Measurements from ENCODE around the gene CFAP157. TPM values are rescaled to one million over a fixed set of nuclear protein-coding genes. Genes with fewer than 3 reads are reported as not detected.

The CFAP157 gene
- total and polyA plus RNA-seq, 2 of the 13 experiments (the other 11 are each of a cell fraction or from before 2014, with no cell fraction given): 0.07 TPM; not detected in 1

DNA sequence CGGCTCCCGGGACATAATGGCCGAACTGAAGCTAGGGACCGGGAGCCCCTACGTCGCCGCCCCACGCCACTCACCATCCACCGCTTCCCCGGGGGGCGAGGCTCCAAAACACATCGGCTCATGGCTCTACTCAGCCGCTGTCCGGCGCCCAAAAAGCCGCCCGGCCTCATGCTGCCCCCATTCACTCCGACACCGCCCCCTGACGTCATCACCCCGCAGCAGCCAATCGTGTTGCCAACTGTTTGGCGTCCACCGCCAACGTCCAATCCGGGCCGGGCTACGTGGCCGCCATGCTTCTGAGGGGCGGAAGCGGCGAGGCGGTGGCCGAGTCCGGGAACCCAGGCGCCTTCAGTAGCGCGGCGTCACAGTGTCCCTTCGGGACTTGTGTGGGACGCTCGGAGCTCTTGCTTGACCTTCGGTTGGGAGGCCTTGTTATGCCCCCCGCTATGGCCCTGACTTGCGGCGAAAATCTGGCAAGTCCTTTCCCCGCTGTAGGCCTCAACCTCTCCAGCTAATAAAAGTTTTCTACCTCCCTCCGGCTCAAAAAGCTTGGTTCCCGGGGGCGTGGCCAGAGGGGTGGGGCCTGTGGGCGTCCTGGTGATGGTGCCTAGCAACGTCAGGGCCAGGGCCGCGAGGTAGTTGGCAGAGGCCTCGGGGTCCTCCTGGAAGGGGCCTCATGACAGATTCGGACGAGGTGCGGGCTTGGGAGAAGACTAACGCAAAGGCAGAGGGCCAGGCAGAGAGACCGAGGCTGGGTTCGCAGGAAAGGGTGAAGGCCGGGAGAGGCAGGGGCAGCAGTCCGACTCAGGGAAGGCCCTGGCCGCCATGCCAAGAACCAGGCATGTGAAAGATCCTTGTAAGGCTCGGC lies 8.9 kb downstream of the CFAP157 start, which contains the start of the genes PTRH1 and TTC16 (continued):
- TF ChIP-seq, protein P1, sequence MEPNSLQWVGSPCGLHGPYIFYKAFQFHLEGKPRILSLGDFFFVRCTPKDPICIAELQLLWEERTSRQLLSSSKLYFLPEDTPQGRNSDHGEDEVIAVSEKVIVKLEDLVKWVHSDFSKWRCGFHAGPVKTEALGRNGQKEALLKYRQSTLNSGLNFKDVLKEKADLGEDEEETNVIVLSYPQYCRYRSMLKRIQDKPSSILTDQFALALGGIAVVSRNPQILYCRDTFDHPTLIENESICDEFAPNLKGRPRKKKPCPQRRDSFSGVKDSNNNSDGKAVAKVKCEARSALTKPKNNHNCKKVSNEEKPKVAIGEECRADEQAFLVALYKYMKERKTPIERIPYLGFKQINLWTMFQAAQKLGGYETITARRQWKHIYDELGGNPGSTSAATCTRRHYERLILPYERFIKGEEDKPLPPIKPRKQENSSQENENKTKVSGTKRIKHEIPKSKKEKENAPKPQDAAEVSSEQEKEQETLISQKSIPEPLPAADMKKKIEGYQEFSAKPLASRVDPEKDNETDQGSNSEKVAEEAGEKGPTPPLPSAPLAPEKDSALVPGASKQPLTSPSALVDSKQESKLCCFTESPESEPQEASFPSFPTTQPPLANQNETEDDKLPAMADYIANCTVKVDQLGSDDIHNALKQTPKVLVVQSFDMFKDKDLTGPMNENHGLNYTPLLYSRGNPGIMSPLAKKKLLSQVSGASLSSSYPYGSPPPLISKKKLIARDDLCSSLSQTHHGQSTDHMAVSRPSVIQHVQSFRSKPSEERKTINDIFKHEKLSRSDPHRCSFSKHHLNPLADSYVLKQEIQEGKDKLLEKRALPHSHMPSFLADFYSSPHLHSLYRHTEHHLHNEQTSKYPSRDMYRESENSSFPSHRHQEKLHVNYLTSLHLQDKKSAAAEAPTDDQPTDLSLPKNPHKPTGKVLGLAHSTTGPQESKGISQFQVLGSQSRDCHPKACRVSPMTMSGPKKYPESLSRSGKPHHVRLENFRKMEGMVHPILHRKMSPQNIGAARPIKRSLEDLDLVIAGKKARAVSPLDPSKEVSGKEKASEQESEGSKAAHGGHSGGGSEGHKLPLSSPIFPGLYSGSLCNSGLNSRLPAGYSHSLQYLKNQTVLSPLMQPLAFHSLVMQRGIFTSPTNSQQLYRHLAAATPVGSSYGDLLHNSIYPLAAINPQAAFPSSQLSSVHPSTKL (CRISPR knock-in tag; IDR thresholded peaks at IDR 0.05): 0 out of 2 replicates have a peak, but pooled peaks have one; percentile 18
- TF ChIP-seq, protein P2, sequence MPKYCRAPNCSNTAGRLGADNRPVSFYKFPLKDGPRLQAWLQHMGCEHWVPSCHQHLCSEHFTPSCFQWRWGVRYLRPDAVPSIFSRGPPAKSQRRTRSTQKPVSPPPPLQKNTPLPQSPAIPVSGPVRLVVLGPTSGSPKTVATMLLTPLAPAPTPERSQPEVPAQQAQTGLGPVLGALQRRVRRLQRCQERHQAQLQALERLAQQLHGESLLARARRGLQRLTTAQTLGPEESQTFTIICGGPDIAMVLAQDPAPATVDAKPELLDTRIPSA (CRISPR knock-in tag; IDR thresholded peaks at IDR 0.05; ENCODE audit: borderline replicate concordance): no peak
- TF ChIP-seq POLR2G (IDR thresholded peaks at IDR 0.05; ENCODE audit: low read depth, low read length): peak; percentile 48; the same call in 1 of the 2 replicates
- TF ChIP-seq ZNF225 (CRISPR knock-in tag; IDR thresholded peaks at IDR 0.05): no peak
- no peak for TF ChIP-seq HHEX (CRISPR knock-in tag; IDR thresholded peaks at IDR 0.05)
- TF ChIP-seq, protein P3, sequence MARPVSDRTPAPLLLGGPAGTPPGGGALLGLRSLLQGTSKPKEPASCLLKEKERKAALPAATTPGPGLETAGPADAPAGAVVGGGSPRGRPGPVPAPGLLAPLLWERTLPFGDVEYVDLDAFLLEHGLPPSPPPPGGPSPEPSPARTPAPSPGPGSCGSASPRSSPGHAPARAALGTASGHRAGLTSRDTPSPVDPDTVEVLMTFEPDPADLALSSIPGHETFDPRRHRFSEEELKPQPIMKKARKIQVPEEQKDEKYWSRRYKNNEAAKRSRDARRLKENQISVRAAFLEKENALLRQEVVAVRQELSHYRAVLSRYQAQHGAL (CRISPR knock-in tag; IDR thresholded peaks at IDR 0.05; ENCODE audit: not compliant biosample characterization): no peak
- no peak for TF ChIP-seq ZNF768 (CRISPR knock-in tag; IDR thresholded peaks at IDR 0.05)
- peak; percentile 98 for TF ChIP-seq ATF7 (IDR thresholded peaks at IDR 0.05)
- peak; percentile 85; the same call in 1 of the 2 replicates for TF ChIP-seq ATF7 (CRISPR knock-in tag; IDR thresholded peaks at IDR 0.05)
- TF ChIP-seq, protein P4, sequence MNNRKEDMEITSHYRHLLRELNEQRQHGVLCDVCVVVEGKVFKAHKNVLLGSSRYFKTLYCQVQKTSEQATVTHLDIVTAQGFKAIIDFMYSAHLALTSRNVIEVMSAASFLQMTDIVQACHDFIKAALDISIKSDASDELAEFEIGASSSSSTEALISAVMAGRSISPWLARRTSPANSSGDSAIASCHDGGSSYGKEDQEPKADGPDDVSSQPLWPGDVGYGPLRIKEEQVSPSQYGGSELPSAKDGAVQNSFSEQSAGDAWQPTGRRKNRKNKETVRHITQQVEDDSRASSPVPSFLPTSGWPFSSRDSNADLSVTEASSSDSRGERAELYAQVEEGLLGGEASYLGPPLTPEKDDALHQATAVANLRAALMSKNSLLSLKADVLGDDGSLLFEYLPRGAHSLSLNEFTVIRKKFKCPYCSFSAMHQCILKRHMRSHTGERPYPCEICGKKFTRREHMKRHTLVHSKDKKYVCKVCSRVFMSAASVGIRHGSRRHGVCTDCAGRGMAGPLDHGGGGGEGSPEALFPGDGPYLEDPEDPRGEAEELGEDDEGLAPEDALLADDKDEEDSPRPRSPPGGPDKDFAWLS (CRISPR knock-in tag; IDR thresholded peaks at IDR 0.05; ENCODE audit: borderline replicate concordance): no peak
- TF ChIP-seq GABPA (IDR thresholded peaks at IDR 0.05; ENCODE audit: low read depth, low read length): peak; percentile 55
- peak; percentile 83 for TF ChIP-seq GABPA (CRISPR knock-in tag; IDR thresholded peaks at IDR 0.05; ENCODE audit: low read depth)
- TF ChIP-seq, protein P5, sequence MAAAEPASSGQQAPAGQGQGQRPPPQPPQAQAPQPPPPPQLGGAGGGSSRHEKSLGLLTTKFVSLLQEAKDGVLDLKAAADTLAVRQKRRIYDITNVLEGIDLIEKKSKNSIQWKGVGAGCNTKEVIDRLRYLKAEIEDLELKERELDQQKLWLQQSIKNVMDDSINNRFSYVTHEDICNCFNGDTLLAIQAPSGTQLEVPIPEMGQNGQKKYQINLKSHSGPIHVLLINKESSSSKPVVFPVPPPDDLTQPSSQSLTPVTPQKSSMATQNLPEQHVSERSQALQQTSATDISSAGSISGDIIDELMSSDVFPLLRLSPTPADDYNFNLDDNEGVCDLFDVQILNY (CRISPR knock-in tag; conservative IDR thresholded peaks at IDR 0.05): no peak
- TF ChIP-seq ZBTB38 (CRISPR knock-in tag; IDR thresholded peaks at IDR 0.05): 0 out of 2 replicates have a peak, but pooled peaks have one; percentile 36
- TF ChIP-seq, protein P6, sequence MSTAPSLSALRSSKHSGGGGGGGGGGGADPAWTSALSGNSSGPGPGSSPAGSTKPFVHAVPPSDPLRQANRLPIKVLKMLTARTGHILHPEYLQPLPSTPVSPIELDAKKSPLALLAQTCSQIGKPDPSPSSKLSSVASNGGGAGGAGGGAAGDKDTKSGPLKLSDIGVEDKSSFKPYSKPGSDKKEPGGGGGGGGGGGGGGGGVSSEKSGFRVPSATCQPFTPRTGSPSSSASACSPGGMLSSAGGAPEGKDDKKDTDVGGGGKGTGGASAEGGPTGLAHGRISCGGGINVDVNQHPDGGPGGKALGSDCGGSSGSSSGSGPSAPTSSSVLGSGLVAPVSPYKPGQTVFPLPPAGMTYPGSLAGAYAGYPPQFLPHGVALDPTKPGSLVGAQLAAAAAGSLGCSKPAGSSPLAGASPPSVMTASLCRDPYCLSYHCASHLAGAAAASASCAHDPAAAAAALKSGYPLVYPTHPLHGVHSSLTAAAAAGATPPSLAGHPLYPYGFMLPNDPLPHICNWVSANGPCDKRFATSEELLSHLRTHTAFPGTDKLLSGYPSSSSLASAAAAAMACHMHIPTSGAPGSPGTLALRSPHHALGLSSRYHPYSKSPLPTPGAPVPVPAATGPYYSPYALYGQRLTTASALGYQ (CRISPR knock-in tag; IDR thresholded peaks at IDR 0.05): no peak
- peak; percentile 95; the same call in 1 of the 2 replicates for TF ChIP-seq SIN3A (IDR thresholded peaks at IDR 0.05; ENCODE audit: borderline replicate concordance, low read depth, low read length)
- TF ChIP-seq, protein P7, sequence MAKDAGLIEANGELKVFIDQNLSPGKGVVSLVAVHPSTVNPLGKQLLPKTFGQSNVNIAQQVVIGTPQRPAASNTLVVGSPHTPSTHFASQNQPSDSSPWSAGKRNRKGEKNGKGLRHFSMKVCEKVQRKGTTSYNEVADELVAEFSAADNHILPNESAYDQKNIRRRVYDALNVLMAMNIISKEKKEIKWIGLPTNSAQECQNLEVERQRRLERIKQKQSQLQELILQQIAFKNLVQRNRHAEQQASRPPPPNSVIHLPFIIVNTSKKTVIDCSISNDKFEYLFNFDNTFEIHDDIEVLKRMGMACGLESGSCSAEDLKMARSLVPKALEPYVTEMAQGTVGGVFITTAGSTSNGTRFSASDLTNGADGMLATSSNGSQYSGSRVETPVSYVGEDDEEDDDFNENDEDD (CRISPR knock-in tag; IDR thresholded peaks at IDR 0.05; ENCODE audit: borderline replicate concordance): peak; percentile 72
